HepG2 (cell line): ENCODE data around the gene CLCN1. TPM values are rescaled to one million over a fixed set of nuclear protein-coding genes. Genes with fewer than 3 reads are reported as not detected.

Experiments used
- ATRX ChIP-seq: sonication (generic); formaldehyde crosslinking; IDR thresholded peaks from 2 replicates; pipeline ENCODE4 v1.4.0; 2020; ENCODE audit warnings: missing genetic modification reagents, borderline replicate concordance
- FOXC1 ChIP-seq: sonication (generic); formaldehyde crosslinking; IDR thresholded peaks from 2 replicates; pipeline ENCODE4 v1.8.0; 2022; ENCODE audit warnings: mild to moderate bottlenecking, missing genetic modification reagents, borderline replicate concordance
- HMG20B ChIP-seq: conservative IDR thresholded peaks from 2 replicates; pipeline ENCODE4 v1.6.1; 2016; ENCODE audit warnings: missing genetic modification reagents, missing compliant biosample characterization
- IRX3 ChIP-seq: sonication (generic); formaldehyde crosslinking; IDR thresholded peaks from 2 replicates; pipeline ENCODE4 v1.8.1; 2023; ENCODE audit warnings: mild to moderate bottlenecking, low read depth, missing genetic modification reagents, borderline replicate concordance
- MTF2 ChIP-seq: sonication (generic); formaldehyde crosslinking; IDR thresholded peaks from 2 replicates; pipeline ENCODE4 v1.5.0; 2020; ENCODE audit warnings: missing genetic modification reagents, borderline replicate concordance
- PLRG1 ChIP-seq: fragments of 450-650 bp; conservative IDR thresholded peaks from 2 replicates; pipeline ENCODE4 v1.6.1; 2016
- RAD51 ChIP-seq: fragments of 450-650 bp; IDR thresholded peaks from 2 replicates; pipeline ENCODE4 v1.6.1; 2016; ENCODE audit warnings: borderline replicate concordance
- SRSF1 ChIP-seq: fragments of 200-400 bp; formaldehyde crosslinking; optimal IDR thresholded peaks from 2 replicates; pipeline ENCODE3; 2017; ENCODE audit warnings: mild to moderate bottlenecking, low read depth, low read length, moderate library complexity
- TAF15 ChIP-seq: fragments of 200-400 bp; formaldehyde crosslinking; IDR thresholded peaks from one replicate; pipeline ENCODE4 v1.6.1; 2018; ENCODE audit warnings: mild to moderate bottlenecking, low read depth, low read length; ENCODE audit not compliant: poor library complexity, severe bottlenecking
- ZBTB7A ChIP-seq: sonication (generic); formaldehyde crosslinking; IDR thresholded peaks from 2 replicates; pipeline ENCODE4 v1.8.0; 2022; ENCODE audit warnings: mild to moderate bottlenecking, missing genetic modification reagents
- ZNF230 ChIP-seq: sonication (generic); formaldehyde crosslinking; IDR thresholded peaks from 2 replicates; pipeline ENCODE4 v1.4.0; 2020; ENCODE audit warnings: mild to moderate bottlenecking, missing genetic modification reagents
- ZNF30 ChIP-seq: sonication (generic); formaldehyde crosslinking; IDR thresholded peaks from 2 replicates; pipeline ENCODE4 v1.5.0; 2020; ENCODE audit warnings: mild to moderate bottlenecking, missing genetic modification reagents
- ZNF333 ChIP-seq: sonication (generic); formaldehyde crosslinking; IDR thresholded peaks from 2 replicates; pipeline ENCODE4 v1.4.0; 2020; ENCODE audit warnings: mild to moderate bottlenecking, missing genetic modification reagents, borderline replicate concordance
- ZNF383 ChIP-seq: sonication (generic); formaldehyde crosslinking; IDR thresholded peaks from 2 replicates; pipeline ENCODE4 v1.4.0; 2020; ENCODE audit warnings: missing genetic modification reagents, mild to moderate bottlenecking, borderline replicate concordance
- ZNF816 ChIP-seq: sonication (generic); formaldehyde crosslinking; IDR thresholded peaks from 2 replicates; pipeline ENCODE4 v1.8.0; 2022; ENCODE audit warnings: missing genetic modification reagents, mild to moderate bottlenecking, borderline replicate concordance
- polyA plus RNA-seq, 8 experiments: library from polyadenylated mRNA; depleted of rRNA in 3 of 8; stranded (reverse) in 7 of 8; unstranded in 1 of 8; fragments of >200 nt; fragmentation: Illumina TruSeq in 4 of 8; extraction: Trizol in 4 of 8; gene quantifications; 2 replicates each; pipeline versions ENCODE4 v1.2.1 to v1.2.3, GENCODE V29; 2011 to 2016; ENCODE audit warnings: low read depth in 4 of 8, missing spikeins in 1 of 8, mixed read lengths in 1 of 8; ENCODE audit not compliant: insufficient read depth in 1 of 8
- total RNA-seq, 5 experiments: library from RNA; depleted of rRNA; stranded (reverse); fragments of >200 nt; fragmentation: Illumina TruSeq; extraction: Trizol; gene quantifications; 2 replicates each; pipeline ENCODE4 v1.2.3, GENCODE V29; 2016; ENCODE audit warnings: low read depth in 1 of 5
- TF ChIP-seq, protein P1 (sequence below): sonication (generic); formaldehyde crosslinking; IDR thresholded peaks from 2 replicates; pipeline ENCODE4 v1.5.0; 2020; ENCODE audit warnings: mild to moderate bottlenecking, missing genetic modification reagents, borderline replicate concordance
- TF ChIP-seq, protein P2 (sequence below): sonication (generic); formaldehyde crosslinking; IDR thresholded peaks from 2 replicates; pipeline ENCODE4 v1.4.0; 2020; ENCODE audit warnings: missing genetic modification reagents

The CLCN1 gene
- total and polyA plus RNA-seq, 2 of the 13 experiments (the other 11 are each of a cell fraction or from before 2014, with no cell fraction given), result 0.01 TPM; not detected in 1

DNA sequence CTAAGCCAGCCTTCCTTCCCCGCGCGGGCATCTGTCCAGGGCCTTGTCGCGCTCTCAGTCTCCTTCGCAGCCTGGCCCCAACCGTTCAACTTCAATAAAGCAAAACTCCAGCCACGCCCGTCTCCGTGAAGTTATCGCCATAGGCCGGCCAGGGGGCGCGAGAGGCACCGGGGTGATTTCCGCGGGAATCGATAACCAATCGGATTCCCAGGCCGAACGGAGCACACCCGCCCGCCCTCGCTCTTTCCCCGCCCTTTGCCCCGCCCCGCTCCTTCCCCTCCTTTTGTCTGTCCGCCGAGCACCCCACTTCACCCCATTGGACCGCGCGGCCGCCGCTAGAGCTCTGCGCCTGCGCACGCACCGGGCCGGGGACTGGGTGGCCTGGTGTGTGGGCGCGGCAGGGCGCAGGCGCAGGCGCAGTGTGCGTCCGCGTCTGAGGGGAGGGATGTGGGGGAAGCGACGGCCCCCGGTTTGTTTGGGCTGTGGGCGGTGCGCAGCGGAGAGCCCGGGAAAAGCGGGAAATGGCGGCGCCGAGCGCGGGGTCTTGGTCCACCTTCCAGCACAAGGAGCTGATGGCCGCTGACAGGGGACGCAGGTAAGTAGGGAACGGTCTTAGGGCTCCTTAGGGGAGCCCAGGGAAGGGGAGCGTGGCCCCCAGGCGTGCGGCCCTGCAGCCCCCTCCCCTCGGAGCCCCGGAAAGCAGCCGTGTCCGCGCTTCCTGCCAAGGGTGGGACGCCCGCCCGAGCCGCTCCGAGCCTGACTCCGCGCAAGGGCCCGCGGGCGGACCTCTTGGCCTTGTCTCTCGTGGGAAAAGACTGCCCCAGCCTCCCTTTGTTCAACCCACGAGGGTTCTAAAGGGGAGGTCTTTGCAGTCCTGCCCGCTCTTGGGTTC, 27.7 kb upstream of the CLCN1 start, which contains the start of gene CASP2 (continued):
- TF ChIP-seq ZNF333 (CRISPR knock-in tag) (no peak), RAD51 (no peak), PLRG1 (no peak), SRSF1 (no peak), FOXC1 (CRISPR knock-in tag) (peak; percentile 86; the same call in 1 of the 2 replicates), ZNF383 (no peak), HMG20B (CRISPR knock-in tag) (0 out of 2 replicates have a peak, but pooled peaks have one; percentile 31), ZNF30 (CRISPR knock-in tag) (no peak), ZBTB7A (peak; percentile 47; the same call in 1 of the 2 replicates), ZNF816 (no peak), ZNF230 (CRISPR knock-in tag) (peak; percentile 87; the same call in 1 of the 2 replicates), TAF15 (no peak), MTF2 (CRISPR knock-in tag) (no peak), ATRX (no peak), IRX3 (CRISPR knock-in tag) (0 out of 2 replicates have a peak, but pooled peaks have one; percentile 11)
- TF ChIP-seq, protein P1, sequence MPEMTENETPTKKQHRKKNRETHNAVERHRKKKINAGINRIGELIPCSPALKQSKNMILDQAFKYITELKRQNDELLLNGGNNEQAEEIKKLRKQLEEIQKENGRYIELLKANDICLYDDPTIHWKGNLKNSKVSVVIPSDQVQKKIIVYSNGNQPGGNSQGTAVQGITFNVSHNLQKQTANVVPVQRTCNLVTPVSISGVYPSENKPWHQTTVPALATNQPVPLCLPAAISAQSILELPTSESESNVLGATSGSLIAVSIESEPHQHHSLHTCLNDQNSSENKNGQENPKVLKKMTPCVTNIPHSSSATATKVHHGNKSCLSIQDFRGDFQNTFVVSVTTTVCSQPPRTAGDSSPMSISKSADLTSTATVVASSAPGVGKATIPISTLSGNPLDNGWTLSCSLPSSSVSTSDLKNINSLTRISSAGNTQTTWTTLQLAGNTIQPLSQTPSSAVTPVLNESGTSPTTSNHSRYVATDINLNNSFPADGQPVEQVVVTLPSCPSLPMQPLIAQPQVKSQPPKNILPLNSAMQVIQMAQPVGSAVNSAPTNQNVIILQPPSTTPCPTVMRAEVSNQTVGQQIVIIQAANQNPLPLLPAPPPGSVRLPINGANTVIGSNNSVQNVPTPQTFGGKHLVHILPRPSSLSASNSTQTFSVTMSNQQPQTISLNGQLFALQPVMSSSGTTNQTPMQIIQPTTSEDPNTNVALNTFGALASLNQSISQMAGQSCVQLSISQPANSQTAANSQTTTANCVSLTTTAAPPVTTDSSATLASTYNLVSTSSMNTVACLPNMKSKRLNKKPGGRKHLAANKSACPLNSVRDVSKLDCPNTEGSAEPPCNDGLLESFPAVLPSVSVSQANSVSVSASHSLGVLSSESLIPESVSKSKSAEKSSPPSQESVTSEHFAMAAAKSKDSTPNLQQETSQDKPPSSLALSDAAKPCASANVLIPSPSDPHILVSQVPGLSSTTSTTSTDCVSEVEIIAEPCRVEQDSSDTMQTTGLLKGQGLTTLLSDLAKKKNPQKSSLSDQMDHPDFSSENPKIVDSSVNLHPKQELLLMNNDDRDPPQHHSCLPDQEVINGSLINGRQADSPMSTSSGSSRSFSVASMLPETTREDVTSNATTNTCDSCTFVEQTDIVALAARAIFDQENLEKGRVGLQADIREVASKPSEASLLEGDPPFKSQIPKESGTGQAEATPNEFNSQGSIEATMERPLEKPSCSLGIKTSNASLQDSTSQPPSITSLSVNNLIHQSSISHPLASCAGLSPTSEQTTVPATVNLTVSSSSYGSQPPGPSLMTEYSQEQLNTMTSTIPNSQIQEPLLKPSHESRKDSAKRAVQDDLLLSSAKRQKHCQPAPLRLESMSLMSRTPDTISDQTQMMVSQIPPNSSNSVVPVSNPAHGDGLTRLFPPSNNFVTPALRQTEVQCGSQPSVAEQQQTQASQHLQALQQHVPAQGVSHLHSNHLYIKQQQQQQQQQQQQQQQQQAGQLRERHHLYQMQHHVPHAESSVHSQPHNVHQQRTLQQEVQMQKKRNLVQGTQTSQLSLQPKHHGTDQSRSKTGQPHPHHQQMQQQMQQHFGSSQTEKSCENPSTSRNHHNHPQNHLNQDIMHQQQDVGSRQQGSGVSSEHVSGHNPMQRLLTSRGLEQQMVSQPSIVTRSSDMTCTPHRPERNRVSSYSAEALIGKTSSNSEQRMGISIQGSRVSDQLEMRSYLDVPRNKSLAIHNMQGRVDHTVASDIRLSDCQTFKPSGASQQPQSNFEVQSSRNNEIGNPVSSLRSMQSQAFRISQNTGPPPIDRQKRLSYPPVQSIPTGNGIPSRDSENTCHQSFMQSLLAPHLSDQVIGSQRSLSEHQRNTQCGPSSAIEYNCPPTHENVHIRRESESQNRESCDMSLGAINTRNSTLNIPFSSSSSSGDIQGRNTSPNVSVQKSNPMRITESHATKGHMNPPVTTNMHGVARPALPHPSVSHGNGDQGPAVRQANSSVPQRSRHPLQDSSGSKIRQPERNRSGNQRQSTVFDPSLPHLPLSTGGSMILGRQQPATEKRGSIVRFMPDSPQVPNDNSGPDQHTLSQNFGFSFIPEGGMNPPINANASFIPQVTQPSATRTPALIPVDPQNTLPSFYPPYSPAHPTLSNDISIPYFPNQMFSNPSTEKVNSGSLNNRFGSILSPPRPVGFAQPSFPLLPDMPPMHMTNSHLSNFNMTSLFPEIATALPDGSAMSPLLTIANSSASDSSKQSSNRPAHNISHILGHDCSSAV, result no peak
- TF ChIP-seq, protein P2, sequence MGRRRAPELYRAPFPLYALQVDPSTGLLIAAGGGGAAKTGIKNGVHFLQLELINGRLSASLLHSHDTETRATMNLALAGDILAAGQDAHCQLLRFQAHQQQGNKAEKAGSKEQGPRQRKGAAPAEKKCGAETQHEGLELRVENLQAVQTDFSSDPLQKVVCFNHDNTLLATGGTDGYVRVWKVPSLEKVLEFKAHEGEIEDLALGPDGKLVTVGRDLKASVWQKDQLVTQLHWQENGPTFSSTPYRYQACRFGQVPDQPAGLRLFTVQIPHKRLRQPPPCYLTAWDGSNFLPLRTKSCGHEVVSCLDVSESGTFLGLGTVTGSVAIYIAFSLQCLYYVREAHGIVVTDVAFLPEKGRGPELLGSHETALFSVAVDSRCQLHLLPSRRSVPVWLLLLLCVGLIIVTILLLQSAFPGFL, result no peak
